Mesenchymal stem cell (in vitro differentiated cells and primary cell): ENCODE results near the gene PCP4.
A peak's percentile ranks its signal among the peaks of the same experiment; 100 is the strongest.

Experiments
- DNase-seq: peaks from one replicate; pipeline ENCODE4 v3.0.0-alpha.2; 2013
- H2AFZ ChIP-seq: one replicate; pipeline ENCODE4 v1.6.1; 2013; ENCODE audit warnings: low read depth, mild to moderate bottlenecking, control low read depth, inconsistent platforms, low read length, moderate library complexity
- H2AK5ac ChIP-seq: 2 replicates; pipeline ENCODE4 v1.6.1; 2013; ENCODE audit warnings: low read length, moderate library complexity, mild to moderate bottlenecking, inconsistent platforms; ENCODE audit not compliant: severe bottlenecking
- H2BK120ac ChIP-seq: one replicate; pipeline ENCODE4 v1.6.1; 2013; ENCODE audit warnings: low read depth, mild to moderate bottlenecking, inconsistent platforms, low read length, moderate library complexity
- H2BK12ac ChIP-seq, 2 experiments: one replicate each; pipeline ENCODE4 v1.6.1; 2013; ENCODE audit warnings: inconsistent platforms in 2 of 2, low read length in 2 of 2, mild to moderate bottlenecking in 2 of 2, moderate library complexity in 2 of 2, control low read depth in 1 of 2
- H2BK15ac ChIP-seq: one replicate; pipeline ENCODE4 v1.6.1; 2013; ENCODE audit warnings: mild to moderate bottlenecking, low read depth, inconsistent platforms; ENCODE audit not compliant: poor library complexity, severe bottlenecking
- H2BK5ac ChIP-seq: 2 replicates; pipeline ENCODE4 v1.6.1; 2013; ENCODE audit warnings: low read depth, mild to moderate bottlenecking, low read length, control low read depth, inconsistent platforms; ENCODE audit not compliant: poor library complexity, severe bottlenecking
- H3K14ac ChIP-seq, 2 experiments: one replicate each; pipeline ENCODE4 v1.6.1; 2013; ENCODE audit warnings: inconsistent platforms in 2 of 2, low read length in 2 of 2, control low read depth in 1 of 2, mild to moderate bottlenecking in 1 of 2, moderate library complexity in 1 of 2
- H3K18ac ChIP-seq, 2 experiments: one replicate each; pipeline ENCODE4 v1.6.1; 2013; ENCODE audit warnings: inconsistent platforms in 2 of 2, low read length in 2 of 2, control low read depth in 1 of 2, low read depth in 1 of 2, mild to moderate bottlenecking in 1 of 2
- H3K23ac ChIP-seq, 2 experiments: one replicate each; pipeline ENCODE4 v1.6.1; 2013; ENCODE audit warnings: inconsistent platforms in 2 of 2, low read length in 2 of 2, mild to moderate bottlenecking in 2 of 2, moderate library complexity in 2 of 2, control low read depth in 1 of 2
- H3K27ac ChIP-seq: 2 replicates; pipeline ENCODE4 v1.5.1; 2013; ENCODE audit warnings: mild to moderate bottlenecking, moderate library complexity, low read length, control low read depth, inconsistent platforms; ENCODE audit not compliant: poor library complexity, severe bottlenecking
- H3K27me3 ChIP-seq, 2 experiments: 2 replicates each; pipeline versions ENCODE4 v1.6.1 to v1.7.0; 2013; ENCODE audit warnings: low read length in 2 of 2, mild to moderate bottlenecking in 2 of 2, moderate library complexity in 2 of 2, control low read depth in 1 of 2, inconsistent platforms in 1 of 2; ENCODE audit not compliant: control insufficient read depth in 1 of 2, insufficient read depth in 1 of 2
- H3K36me3 ChIP-seq, 2 experiments: 2 replicates each; pipeline versions ENCODE4 v1.6.1 to v1.7.0; 2013; ENCODE audit warnings: low read length in 2 of 2, control low read depth in 1 of 2, inconsistent platforms in 1 of 2, low read depth in 1 of 2, mild to moderate bottlenecking in 1 of 2; ENCODE audit not compliant: insufficient read depth in 2 of 2, control insufficient read depth in 1 of 2
- H3K4ac ChIP-seq, 2 experiments: one replicate each; pipeline ENCODE4 v1.6.1; 2013; ENCODE audit warnings: inconsistent platforms in 2 of 2, low read length in 2 of 2, mild to moderate bottlenecking in 2 of 2, moderate library complexity in 2 of 2, control low read depth in 1 of 2, low read depth in 1 of 2
- H3K4me1 ChIP-seq: 2 replicates; pipeline ENCODE4 v1.6.1; 2013; ENCODE audit warnings: low read depth, low read length, control low read depth; ENCODE audit not compliant: control insufficient read depth, insufficient read depth
- H3K4me2 ChIP-seq: 2 replicates; pipeline ENCODE4 v1.6.1; 2013; ENCODE audit warnings: low read length, mild to moderate bottlenecking, inconsistent platforms; ENCODE audit not compliant: poor library complexity, severe bottlenecking
- H3K4me3 ChIP-seq, 2 experiments: 2 replicates each; pipeline versions ENCODE4 v1.5.1 to v1.7.0; 2013; ENCODE audit warnings: low read length in 2 of 2, mild to moderate bottlenecking in 2 of 2, control low read depth in 1 of 2, low read depth in 1 of 2; ENCODE audit not compliant: insufficient read depth in 1 of 2
- H3K79me1 ChIP-seq: replicated peaks from 2 replicates; pipeline ENCODE4 v1.6.1; 2013; ENCODE audit warnings: mild to moderate bottlenecking, control low read depth, low read length, inconsistent platforms; ENCODE audit not compliant: poor library complexity, severe bottlenecking
- H3K9ac ChIP-seq: 2 replicates; pipeline ENCODE4 v1.7.0; 2013; ENCODE audit warnings: mild to moderate bottlenecking, low read length, moderate library complexity
- H3K9me3 ChIP-seq: 2 replicates; pipeline ENCODE4 v1.7.0; 2013; ENCODE audit warnings: mild to moderate bottlenecking, low read length; ENCODE audit not compliant: control insufficient read depth
- H4K8ac ChIP-seq: one replicate; pipeline ENCODE4 v1.6.1; 2013; ENCODE audit warnings: inconsistent platforms, mild to moderate bottlenecking, low read length, moderate library complexity
- H4K91ac ChIP-seq: one replicate; pipeline ENCODE4 v1.6.1; 2013; ENCODE audit warnings: mild to moderate bottlenecking, low read length, inconsistent platforms
- WGBS: methylation state at CpG from one replicate; pipeline ENCODE4 v1.1.7; 2013; ENCODE audit warnings: mixed read lengths; 5-methylcytosine and 5-hydroxymethylcytosine counted together

Gene PCP4

GRCh38 chr21:39843483-39843882, 23.8 kb upstream of the PCP4 start:
- no peaks in the 10 kb centered on the region for H3K27me3 ChIP-seq
- no peak overlapping the region for H4K8ac ChIP-seq
- H3K4me1 ChIP-seq: peaks cover 5% of the 10 kb centered on the region
- H2BK5ac ChIP-seq: no peak overlapping the region
- no peak for DNase-seq
- H2AK5ac ChIP-seq: no peak overlapping the region
- no peak overlapping the region for H3K23ac ChIP-seq
- 83% methylated on average over 3 of the region's 4 CpGs for WGBS
- H3K18ac ChIP-seq: no peak overlapping the region
- H3K14ac ChIP-seq: no peak overlapping the region
- no peaks in the 10 kb centered on the region for H3K79me1 ChIP-seq
- no peak overlapping the region for H2BK120ac ChIP-seq
- no peak overlapping the region for H2AFZ ChIP-seq
- no peak overlapping the region for H2BK15ac ChIP-seq
- H3K9me3 ChIP-seq: no peaks in the 10 kb centered on the region
- no peak overlapping the region for H4K91ac ChIP-seq
- no peaks in the 10 kb centered on the region for H3K36me3 ChIP-seq
- no peak overlapping the region for H3K4ac ChIP-seq
- no peak overlapping the region for H3K4me3 ChIP-seq
- H2BK12ac ChIP-seq: no peak overlapping the region
- H3K27ac ChIP-seq: no peak overlapping the region
- H3K4me2 ChIP-seq: no peak overlapping the region
- no peak overlapping the region for H3K9ac ChIP-seq

DNA sequence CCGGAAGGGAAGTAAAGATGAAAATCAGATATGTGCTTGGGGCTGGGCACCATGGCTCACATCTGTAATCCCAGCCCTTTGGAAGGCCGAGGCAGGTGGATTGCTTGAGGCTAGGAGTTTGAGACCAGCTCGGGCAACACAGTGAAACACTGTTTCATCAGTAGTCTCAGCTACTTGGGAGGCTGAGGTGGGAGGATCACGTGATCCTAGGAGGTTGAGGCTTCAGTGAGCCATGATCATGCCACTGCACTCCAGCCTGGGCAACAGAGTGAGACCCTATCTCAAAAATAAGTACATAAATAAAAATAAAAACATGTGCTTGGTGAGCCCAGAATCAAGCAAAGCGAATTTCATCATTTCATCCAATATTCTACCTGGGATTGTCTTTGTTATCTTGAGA, 23.3 kb upstream of the PCP4 start:
- no peak overlapping the region for H3K18ac ChIP-seq
- H3K27me3 ChIP-seq: no peaks in the 10 kb centered on the region
- 74% methylated on average over 4 of the region's 5 CpGs for WGBS
- DNase-seq: no peak
- no peak overlapping the region for H3K4ac ChIP-seq
- H3K4me3 ChIP-seq: no peak overlapping the region
- no peaks in the 10 kb centered on the region for H3K9me3 ChIP-seq
- no peak overlapping the region for H3K14ac ChIP-seq
- no peak overlapping the region for H3K23ac ChIP-seq
- no peaks in the 10 kb centered on the region for H3K36me3 ChIP-seq
- H3K4me1 ChIP-seq: peaks cover 5% of the 10 kb centered on the region
- no peaks in the 10 kb centered on the region for H3K79me1 ChIP-seq
- H2AFZ ChIP-seq: no peak overlapping the region
- H2BK120ac ChIP-seq: no peak overlapping the region
- H3K9ac ChIP-seq: no peak overlapping the region
- H3K27ac ChIP-seq: no peak overlapping the region
- H2AK5ac ChIP-seq: no peak overlapping the region
- no peak overlapping the region for H2BK12ac ChIP-seq
- H4K8ac ChIP-seq: no peak overlapping the region
- no peak overlapping the region for H4K91ac ChIP-seq
- H3K4me2 ChIP-seq: no peak overlapping the region
- no peak overlapping the region for H2BK15ac ChIP-seq
- no peak overlapping the region for H2BK5ac ChIP-seq

- Histone ChIP-seq H3K79me1 (no peaks in the 10 kb centered on the region), H3K9ac (no peak overlapping the region), H2BK15ac (no peak overlapping the region), H3K18ac (no peak overlapping the region), H3K23ac (no peak overlapping the region), H3K4me2 (peak overlapping the region; percentile 8), H3K14ac (no peak overlapping the region), H2AFZ (no peak overlapping the region), H3K27ac (peak overlapping the region; percentile 53), H2BK12ac (no peak overlapping the region), H3K4me1 (peaks cover 5% of the 10 kb centered on the region), H4K8ac (no peak overlapping the region), H3K36me3 (no peaks in the 10 kb centered on the region), H2AK5ac (no peak overlapping the region), H2BK5ac (no peak overlapping the region), H3K27me3 (no peaks in the 10 kb centered on the region), H4K91ac (no peak overlapping the region), H3K4me3 (no peak overlapping the region), H3K9me3 (no peaks in the 10 kb centered on the region), H3K4ac (no peak overlapping the region), H2BK120ac (no peak overlapping the region)
- 63% methylated on average over 5 of the region's 6 CpGs for WGBS
- no peak for DNase-seq
These were observed 21.6 kb upstream of the PCP4 start for GRCh38 chr21:39845571-39846130.

DNA sequence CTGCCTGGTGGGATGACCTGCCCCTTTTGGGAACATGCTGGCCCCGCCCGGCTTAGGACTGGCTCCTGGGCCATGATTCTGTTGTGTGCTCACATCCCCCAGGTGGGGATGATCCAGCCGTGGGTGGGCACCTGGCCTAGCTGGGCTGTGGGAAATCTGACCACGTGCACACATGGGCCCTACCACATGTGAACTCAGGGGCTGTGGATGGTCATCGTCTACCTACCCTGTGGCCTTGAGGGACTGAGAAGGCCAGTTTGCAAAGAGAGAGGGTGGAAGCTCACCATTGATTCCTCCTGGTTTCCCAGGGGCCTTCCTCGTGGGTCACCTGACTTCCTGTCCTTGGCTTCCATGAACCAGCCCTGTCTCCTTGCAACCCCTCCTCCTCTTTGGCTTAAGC, 19.4 kb upstream of the PCP4 start:
- Histone ChIP-seq H2BK15ac (no peak overlapping the region), H3K9me3 (no peaks in the 10 kb centered on the region), H3K14ac (no peak overlapping the region), H2BK120ac (no peak overlapping the region), H2AK5ac (no peak overlapping the region), H3K4me3 (no peak overlapping the region), H4K91ac (no peak overlapping the region), H4K8ac (no peak overlapping the region), H3K23ac (no peak overlapping the region), H3K27ac (no peak overlapping the region), H3K9ac (no peak overlapping the region), H3K18ac (no peak overlapping the region), H3K4ac (no peak overlapping the region), H3K4me1 (peaks cover 5% of the 10 kb centered on the region), H3K79me1 (no peaks in the 10 kb centered on the region), H2BK5ac (no peak overlapping the region), H3K27me3 (no peaks in the 10 kb centered on the region), H3K36me3 (no peaks in the 10 kb centered on the region), H2BK12ac (no peak overlapping the region), H3K4me2 (no peak overlapping the region), H2AFZ (no peak overlapping the region)
- no peak for DNase-seq
- WGBS: 71% methylated on average over 6 of the region's 6 CpGs
